Activated naive CD4-positive, alpha-beta T cell treated with anti-CD3 and anti-CD28 coated beads, Interleukin-2, amount 50 U/mL, for 72 hours (primary cell): ENCODE results near the gene PROKR1. TPM values are rescaled to one million over a fixed set of nuclear protein-coding genes. Genes with fewer than 3 reads are reported as not detected.
"Not testable (repeated sequence)": the region's sequence is repeated elsewhere in the genome, so short reads cannot be mapped to it uniquely, and the experiment has no call there.

Source experiments
- ATAC-seq, 2 donors: fragments of 150-1000 bp; cut with Tn5 transposase; 2 replicates each; pipeline ENCODE4 v1.10.0; 2021; ENCODE audit warnings: mild to moderate bottlenecking in 2 of 2, moderate library complexity in 2 of 2
- DNase-seq, 2 donors: peaks; one replicate each; pipeline ENCODE4 v3.0.0; 2021 to 2022; ENCODE audit warnings: low spot score in 2 of 2
- H3K27ac Mint-ChIP-seq, 2 donors: one replicate each; pipeline ENCODE4 v1.8.0; 2022; ENCODE audit warnings: mild to moderate bottlenecking in 2 of 2, mixed read lengths in 2 of 2
- H3K36me3 Mint-ChIP-seq, 2 donors: one replicate each; pipeline ENCODE4 v1.8.0; 2022; ENCODE audit warnings: mixed read lengths in 2 of 2
- H3K9me3 Mint-ChIP-seq, 2 donors: one replicate each; pipeline ENCODE4 v1.8.0; 2022; ENCODE audit warnings: mixed read lengths in 2 of 2
- total RNA-seq, 2 donors: library from RNA; stranded (reverse); gene quantifications; one replicate each; pipeline ENCODE4 v1.2.3, GENCODE V29; 2022

The PROKR1 gene
- total RNA-seq, 2 donors from 2014 or later = not detected

DNA sequence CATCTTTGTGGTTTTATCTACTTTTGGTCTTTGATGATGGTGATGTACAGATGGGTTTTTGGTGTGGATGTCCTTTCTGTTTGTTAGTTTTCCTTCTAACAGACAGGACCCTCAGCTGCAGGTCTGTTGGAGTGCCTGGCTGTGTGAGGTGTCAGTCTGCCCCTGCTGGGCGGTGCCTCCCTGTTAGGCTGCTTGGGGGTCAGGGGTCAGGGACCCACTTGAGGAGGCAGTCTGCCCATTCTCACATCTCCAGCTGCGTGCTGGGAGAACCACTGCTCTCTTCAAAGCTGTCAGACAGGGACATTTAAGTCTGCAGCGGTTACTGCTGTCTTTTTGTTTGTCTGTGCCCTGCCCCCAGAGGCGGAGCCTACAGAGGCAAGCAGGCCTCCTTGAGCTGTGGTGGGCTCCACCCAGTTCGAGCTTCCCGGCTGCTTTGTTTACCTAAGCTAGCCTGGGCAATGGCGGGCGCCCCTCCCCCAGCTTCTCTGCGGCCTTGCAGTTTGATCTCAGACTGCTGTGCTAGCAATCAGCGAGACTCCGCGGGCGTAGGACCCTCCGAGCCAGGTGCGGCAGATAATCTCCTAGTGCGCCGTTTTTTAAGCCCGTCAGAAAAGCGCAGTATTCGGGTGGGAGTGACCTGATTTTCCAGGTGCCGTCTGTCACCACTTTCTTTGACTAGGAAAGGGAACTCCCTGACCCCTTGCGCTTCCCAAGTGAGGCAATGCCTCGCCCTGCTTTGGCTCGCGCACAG lies 36.0 kb downstream of the PROKR1 start:
- Mint-ChIP-seq H3K9me3 (peaks cover 0 to 21% of the 10 kb centered on the region in 2 donors), H3K36me3 (peaks cover 8 to 15% of the 10 kb centered on the region in 2 donors), H3K27ac (peak overlapping the region in 1 of 2 donors; percentile 22)
- not testable (repeated sequence) for ATAC-seq, DNase-seq

GRCh38 chr2:68679917-68680267 lies 36.5 kb downstream of the PROKR1 start:
- Mint-ChIP-seq H3K36me3 (peaks cover 8 to 12% of the 10 kb centered on the region in 2 donors), H3K9me3 (peaks cover 0 to 18% of the 10 kb centered on the region in 2 donors), H3K27ac (peak overlapping the region in 1 of 2 donors; percentile 22)
- ATAC-seq, DNase-seq: not testable (repeated sequence)

GRCh38 chr2:68684197-68684596 lies 40.8 kb downstream of the PROKR1 start:
- ATAC-seq (no peak), DNase-seq (no peak)
- H3K36me3 Mint-ChIP-seq = peaks cover 6 to 8% of the 10 kb centered on the region in 2 donors
- H3K27ac Mint-ChIP-seq = no peak overlapping the region
- peaks cover 0 to 7% of the 10 kb centered on the region in 2 donors for H3K9me3 Mint-ChIP-seq

- Mint-ChIP-seq H3K36me3 (peaks cover 0 to 4% of the 10 kb centered on the region in 2 donors), H3K27ac (no peak overlapping the region), H3K9me3 (no peaks in the 10 kb centered on the region)
- no peak for DNase-seq
- no peak for ATAC-seq
These were observed 42.8 kb downstream of the PROKR1 start for GRCh38 chr2:68686178-68686577.

GRCh38 chr2:68687018-68687417 lies 43.6 kb downstream of the PROKR1 start:
- no peak for ATAC-seq
- no peak overlapping the region for H3K27ac Mint-ChIP-seq
- H3K9me3 Mint-ChIP-seq = no peaks in the 10 kb centered on the region
- peaks cover 0 to 4% of the 10 kb centered on the region in 2 donors for H3K36me3 Mint-ChIP-seq
- DNase-seq = no peak

DNA sequence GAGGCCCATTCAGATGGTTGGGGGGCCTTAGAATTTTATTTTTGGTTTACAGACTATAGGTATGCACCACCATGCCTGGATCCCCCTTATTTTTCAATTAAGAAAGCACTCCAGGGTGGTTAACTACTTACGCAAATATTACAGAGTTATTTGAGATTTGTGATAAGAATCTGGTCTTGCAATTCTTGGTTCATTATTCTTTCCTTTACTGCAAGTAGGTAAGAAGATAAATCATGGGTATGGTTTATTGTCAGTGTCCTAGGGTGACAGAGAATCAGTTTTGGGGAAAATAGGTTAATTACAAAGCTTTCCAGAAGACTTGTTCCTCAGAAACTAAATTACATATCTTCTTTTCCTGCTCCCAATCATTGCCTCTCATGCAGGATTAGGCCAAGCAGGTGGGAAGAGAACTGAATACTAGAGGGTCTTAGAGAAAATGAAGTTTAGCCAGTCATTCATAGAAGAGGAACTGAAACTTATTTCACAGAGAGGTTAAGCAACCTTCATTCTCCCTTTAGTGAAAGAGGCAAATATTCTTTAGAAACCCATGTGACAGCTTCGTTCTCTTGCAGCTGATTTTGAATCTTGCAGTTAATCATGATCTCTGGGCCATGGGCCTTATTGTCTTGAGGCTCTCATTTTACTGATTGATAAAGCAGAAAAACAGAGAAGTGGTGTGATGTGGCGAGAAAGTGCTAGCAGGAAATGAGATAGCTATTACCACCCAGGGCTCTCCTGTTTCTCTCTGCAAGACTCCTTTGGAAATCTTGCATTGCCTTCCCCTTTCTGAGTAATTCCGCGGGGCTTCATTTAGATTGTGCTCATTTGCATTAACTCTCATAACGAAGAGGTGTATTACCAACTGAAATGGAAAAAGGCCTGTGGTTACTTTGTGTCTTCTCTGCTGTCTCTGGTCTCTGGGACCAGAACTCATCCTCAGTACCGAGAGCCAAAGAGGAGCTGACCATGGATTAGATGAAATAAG lies 46.5 kb downstream of the PROKR1 start:
- peaks cover 0 to 4% of the 10 kb centered on the region in 2 donors for H3K36me3 Mint-ChIP-seq
- peak in 1 of 2 donors; percentile 22 for DNase-seq
- no peaks in the 10 kb centered on the region for H3K9me3 Mint-ChIP-seq
- peak overlapping the region; percentile 51 to 66 for H3K27ac Mint-ChIP-seq
- peak; percentile 90 to 92 for ATAC-seq

DNA sequence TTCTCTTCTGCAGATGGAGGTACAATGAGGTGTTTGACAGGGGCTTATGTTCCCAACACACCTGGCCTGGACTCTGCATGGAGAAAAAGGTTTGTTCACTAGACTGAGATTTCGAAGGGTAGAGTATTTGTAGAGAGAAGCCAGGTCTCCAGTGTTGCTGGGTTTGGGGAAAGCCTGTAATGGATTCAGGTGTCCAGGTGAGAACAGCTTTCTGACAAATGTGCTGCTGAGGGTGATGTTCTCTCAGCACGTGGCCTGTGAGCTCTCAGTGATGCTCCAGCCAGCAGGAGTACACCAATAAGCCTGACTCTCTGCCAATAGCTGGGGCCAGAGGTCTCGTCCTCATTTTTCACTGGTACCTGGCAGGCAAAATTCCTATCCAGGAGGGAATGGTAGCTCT lies 47.5 kb downstream of the PROKR1 start:
- Mint-ChIP-seq H3K27ac (peak overlapping the region in 1 of 2 donors; percentile 66), H3K9me3 (no peaks in the 10 kb centered on the region), H3K36me3 (peaks cover 0 to 4% of the 10 kb centered on the region in 2 donors)
- DNase-seq (no peak), ATAC-seq (no peak)

DNA sequence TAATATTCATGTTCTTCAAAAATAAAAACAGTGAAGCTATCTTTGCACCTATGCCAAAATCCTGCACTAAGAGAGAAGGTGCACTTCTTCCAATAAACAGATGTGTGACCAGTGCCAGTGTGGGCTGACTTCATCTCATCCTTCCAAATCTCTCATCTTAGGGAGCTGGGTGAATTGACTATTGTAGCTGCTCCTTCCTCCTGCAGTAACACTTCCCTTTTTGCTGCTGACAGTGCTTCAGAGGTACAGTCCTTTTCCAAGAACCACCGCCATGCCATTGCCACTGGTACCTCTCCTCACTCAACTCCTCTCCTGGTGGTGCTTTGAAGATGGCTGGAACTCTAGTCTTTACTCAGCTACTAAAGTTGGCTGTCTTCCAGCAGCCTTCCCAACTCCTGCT lies 49.1 kb downstream of the PROKR1 start:
- Mint-ChIP-seq H3K9me3 (no peaks in the 10 kb centered on the region), H3K27ac (no peak overlapping the region), H3K36me3 (peaks cover 0 to 4% of the 10 kb centered on the region in 2 donors)
- no peak for DNase-seq
- no peak for ATAC-seq

GRCh38 chr2:68693951-68694350 lies 50.6 kb downstream of the PROKR1 start:
- no peak for ATAC-seq
- Mint-ChIP-seq H3K9me3 (no peaks in the 10 kb centered on the region), H3K36me3 (peaks cover 0 to 6% of the 10 kb centered on the region in 2 donors), H3K27ac (no peak overlapping the region)
- no peak for DNase-seq

GRCh38 chr2:68695971-68696370 lies 52.6 kb downstream of the PROKR1 start:
- ATAC-seq (no peak), DNase-seq (no peak)
- Mint-ChIP-seq H3K36me3 (peaks cover 4 to 10% of the 10 kb centered on the region in 2 donors), H3K9me3 (peaks cover 3 to 6% of the 10 kb centered on the region in 2 donors), H3K27ac (no peak overlapping the region)

DNA sequence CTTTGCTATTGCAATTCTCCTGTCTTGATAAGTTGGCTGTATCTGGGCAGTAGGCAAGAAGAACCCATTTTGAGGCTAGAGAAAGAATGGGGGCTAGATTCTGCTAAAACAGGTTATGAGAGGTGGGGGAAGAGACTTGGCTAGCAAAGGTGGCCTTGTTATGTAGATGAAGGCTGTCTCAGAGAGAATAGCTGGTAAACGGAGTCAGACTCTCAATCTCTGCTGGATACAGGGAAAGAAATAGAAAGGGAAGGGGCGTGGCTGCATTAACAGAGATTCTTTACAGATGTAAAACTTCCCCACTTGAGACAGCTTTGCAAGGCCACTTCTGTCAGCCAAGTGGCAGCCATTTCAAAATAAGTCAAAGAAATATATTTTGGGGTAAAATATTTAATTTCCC lies 53.2 kb downstream of the PROKR1 start:
- peaks cover 3 to 6% of the 10 kb centered on the region in 2 donors for H3K9me3 Mint-ChIP-seq
- no peak overlapping the region for H3K27ac Mint-ChIP-seq
- H3K36me3 Mint-ChIP-seq = peaks cover 4 to 10% of the 10 kb centered on the region in 2 donors
- DNase-seq = no peak
- ATAC-seq = no peak

DNA sequence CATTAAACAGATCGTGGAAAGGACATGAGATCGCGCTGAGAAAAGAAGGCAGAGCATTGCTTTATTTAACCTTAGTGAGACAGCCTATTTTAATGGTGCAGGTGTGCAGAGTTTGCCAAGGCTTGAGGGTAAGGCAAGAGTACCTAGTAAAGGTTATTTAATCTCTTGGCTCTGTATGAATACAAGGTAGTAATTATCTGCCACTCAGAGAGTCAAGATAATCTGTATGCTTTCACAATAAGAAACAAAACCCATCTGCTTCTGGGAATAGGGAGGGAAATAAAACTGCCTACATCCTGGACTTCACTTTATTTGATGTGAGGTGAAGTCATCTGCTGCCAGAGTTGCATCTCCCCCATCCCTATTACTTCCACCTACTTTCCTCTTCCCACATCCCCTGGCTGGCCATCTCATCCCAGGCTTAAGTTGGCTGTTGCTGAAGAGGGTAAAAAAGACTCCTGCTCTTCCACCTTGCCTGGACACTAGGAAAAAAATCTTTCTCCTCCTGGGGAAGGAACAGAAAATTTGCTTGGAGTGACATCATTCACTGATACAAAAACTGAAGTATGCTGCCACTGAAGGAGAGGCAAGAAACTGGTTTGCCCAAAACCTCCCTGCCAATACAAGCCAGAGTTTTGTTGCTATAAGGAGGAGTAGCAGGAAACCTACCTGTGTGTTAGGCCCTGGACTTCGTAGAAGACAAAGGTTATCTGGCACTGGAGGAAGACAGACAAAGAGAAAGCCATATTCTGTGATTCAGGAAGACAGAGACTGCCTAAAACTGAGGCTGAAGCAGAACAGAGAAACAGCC lies 55.4 kb downstream of the PROKR1 start:
- peaks cover 4 to 10% of the 10 kb centered on the region in 2 donors for H3K36me3 Mint-ChIP-seq
- DNase-seq = no peak

GRCh38 chr2:68700560-68700959 lies 57.2 kb downstream of the PROKR1 start:
- DNase-seq (no peak), ATAC-seq (no peak)
- H3K27ac Mint-ChIP-seq = no peak overlapping the region
- peaks cover 4 to 10% of the 10 kb centered on the region in 2 donors for H3K36me3 Mint-ChIP-seq
- peaks cover 3 to 6% of the 10 kb centered on the region in 2 donors for H3K9me3 Mint-ChIP-seq

More for the DNA sequence above, 55.4 kb downstream of the PROKR1 start:
- no peak for ATAC-seq
- Mint-ChIP-seq H3K9me3 (peaks cover 3 to 6% of the 10 kb centered on the region in 2 donors), H3K27ac (no peak overlapping the region)

DNA sequence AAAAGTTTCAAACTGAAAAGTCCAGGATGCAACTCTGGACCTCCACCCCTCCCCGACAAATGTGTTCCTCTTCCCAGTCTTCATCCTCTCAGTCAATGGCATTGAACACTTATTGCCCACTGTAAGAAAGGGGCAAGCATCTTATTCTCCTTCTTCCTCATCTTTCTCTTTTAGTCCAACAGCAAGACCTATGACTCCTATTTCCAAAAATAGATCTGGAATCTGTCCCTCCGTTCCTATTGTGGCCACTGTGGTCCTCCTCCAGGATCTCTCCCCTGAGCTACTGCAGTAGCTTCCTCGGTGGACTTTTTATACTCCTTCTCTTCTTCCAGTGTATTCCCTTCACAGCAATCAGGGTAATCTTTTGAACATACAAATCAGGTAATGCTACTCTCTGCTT lies 63.3 kb downstream of the PROKR1 start:
- no peak for DNase-seq
- no peak overlapping the region for H3K27ac Mint-ChIP-seq
- no peaks in the 10 kb centered on the region for H3K36me3 Mint-ChIP-seq
- ATAC-seq = no peak
- peaks cover 0 to 5% of the 10 kb centered on the region in 2 donors for H3K9me3 Mint-ChIP-seq
